ENCODE data around the gene POLA2.

- no peak for TF ChIP-seq TAF1 (IDR thresholded peaks at IDR 0.05; ENCODE audit: borderline replicate concordance, low read depth, low read length)
- TF ChIP-seq POLR2AphosphoS5 (IDR thresholded peaks at IDR 0.05; ENCODE audit: low read depth, low read length), result no peak
- no peak for TF ChIP-seq POLR2A (IDR thresholded peaks at IDR 0.05; ENCODE audit: low read depth, low read length)
These were observed 35.4 kb downstream of the POLA2 start for GRCh38 chr11:65297026-65297672.
